SH-SY5Y (cell line): ENCODE measurements around the gene DSCAML1.

Experiments
- GATA2 ChIP-seq: IDR thresholded peaks from 2 replicates; pipeline ENCODE4 v1.6.1; 2011; ENCODE audit warnings: mild to moderate bottlenecking, low read depth, low read length
- GATA3 ChIP-seq: IDR thresholded peaks from 2 replicates; pipeline ENCODE4 v1.6.1; 2011; ENCODE audit warnings: low read depth, mild to moderate bottlenecking, low read length, moderate library complexity

DSCAML1 gene

GRCh38 chr11:117794135-117794534 lies 2.9 kb downstream of the DSCAML1 start:
- TF ChIP-seq GATA3 (no peak), GATA2 (no peak)

GRCh38 chr11:117793583-117793982 lies 3.4 kb downstream of the DSCAML1 start:
- TF ChIP-seq GATA2: no peak
- no peak for TF ChIP-seq GATA3

- no peak for TF ChIP-seq GATA3
- no peak for TF ChIP-seq GATA2
Observed at GRCh38 chr11:117792992-117793391, 4.0 kb downstream of the DSCAML1 start.

GRCh38 chr11:117792241-117792640 lies 4.8 kb downstream of the DSCAML1 start:
- TF ChIP-seq GATA3: no peak
- TF ChIP-seq GATA2: no peak

- no peak for TF ChIP-seq GATA2
- no peak for TF ChIP-seq GATA3
Observed at GRCh38 chr11:117790279-117790678, 6.7 kb downstream of the DSCAML1 start.

GRCh38 chr11:117789241-117789640 lies 7.8 kb downstream of the DSCAML1 start:
- TF ChIP-seq GATA3 (no peak), GATA2 (no peak)

GRCh38 chr11:117786135-117786870 lies 10.7 kb downstream of the DSCAML1 start:
- TF ChIP-seq GATA2 (no peak), GATA3 (no peak)

GRCh38 chr11:117782101-117782500 lies 14.9 kb downstream of the DSCAML1 start:
- TF ChIP-seq GATA3 (no peak), GATA2 (no peak)

GRCh38 chr11:117781627-117782026 lies 15.4 kb downstream of the DSCAML1 start:
- TF ChIP-seq GATA3 (no peak), GATA2 (peak; percentile 76)

- TF ChIP-seq GATA2 (no peak), GATA3 (no peak)
Observed at GRCh38 chr11:117780456-117780855, 16.6 kb downstream of the DSCAML1 start.

GRCh38 chr11:117774553-117774952 lies 22.5 kb downstream of the DSCAML1 start:
- TF ChIP-seq GATA3: no peak

- TF ChIP-seq GATA3 (peak; percentile 94), GATA2 (peak; percentile 96)
Observed at GRCh38 chr11:117772360-117772759, 24.7 kb downstream of the DSCAML1 start.

GRCh38 chr11:117771841-117772240 lies 25.2 kb downstream of the DSCAML1 start:
- TF ChIP-seq GATA2: no peak
- TF ChIP-seq GATA3: no peak

- TF ChIP-seq GATA2 (no peak), GATA3 (no peak)
Observed at GRCh38 chr11:117771197-117771596, 25.8 kb downstream of the DSCAML1 start.

GRCh38 chr11:117770061-117770460 lies 27.0 kb downstream of the DSCAML1 start:
- TF ChIP-seq GATA3 (no peak), GATA2 (no peak)

- TF ChIP-seq GATA3 (no peak), GATA2 (no peak)
Observed at GRCh38 chr11:117769533-117769932, 27.5 kb downstream of the DSCAML1 start.
